GM21526 (cell line): ENCODE measurements around the gene SUGCT.
A peak's percentile ranks its signal among the peaks of the same experiment; 100 is the strongest.

ENCODE experiments used
- ATAC-seq: cut with Tn5 transposase; IDR thresholded peaks from one replicate; pipeline ENCODE4 v1.9.1; 2021; ENCODE audit warnings: moderate library complexity; ENCODE audit not compliant: unreplicated experiment, low FRiP score

SUGCT gene

GRCh38 chr7:40546616-40547501, 412.1 kb downstream of the SUGCT start:
- no peak for ATAC-seq

GRCh38 chr7:40549372-40550039, 414.7 kb downstream of the SUGCT start:
- ATAC-seq, result no peak

GRCh38 chr7:40551685-40552576, 417.1 kb downstream of the SUGCT start:
- ATAC-seq, result peak; percentile 61

GRCh38 chr7:40560672-40561071, 425.9 kb downstream of the SUGCT start:
- no peak for ATAC-seq

- ATAC-seq, result no peak
These were observed 432.1 kb downstream of the SUGCT start for GRCh38 chr7:40566879-40567278.

- no peak for ATAC-seq
These were observed 434.5 kb downstream of the SUGCT start for GRCh38 chr7:40569326-40569725.

- no peak for ATAC-seq
These were observed 435.4 kb downstream of the SUGCT start for GRCh38 chr7:40570223-40570622.

GRCh38 chr7:40571796-40572195, 437.0 kb downstream of the SUGCT start:
- ATAC-seq, result no peak

GRCh38 chr7:40572810-40573465, 438.1 kb downstream of the SUGCT start:
- no peak for ATAC-seq

GRCh38 chr7:40579401-40579800, 444.6 kb downstream of the SUGCT start:
- no peak for ATAC-seq

- ATAC-seq, result no peak
These were observed 446.0 kb downstream of the SUGCT start for GRCh38 chr7:40580776-40581175.

GRCh38 chr7:40582539-40582938, 447.7 kb downstream of the SUGCT start:
- ATAC-seq, result no peak

- ATAC-seq, result no peak
These were observed 449.1 kb downstream of the SUGCT start for GRCh38 chr7:40583667-40584444.

GRCh38 chr7:40584667-40585433, 450.0 kb downstream of the SUGCT start:
- ATAC-seq, result no peak

- no peak for ATAC-seq
These were observed 451.4 kb downstream of the SUGCT start for GRCh38 chr7:40586197-40586596.

- no peak for ATAC-seq
These were observed 452.6 kb downstream of the SUGCT start for GRCh38 chr7:40587419-40587818.

GRCh38 chr7:40595129-40595528, 460.3 kb downstream of the SUGCT start:
- no peak for ATAC-seq

GRCh38 chr7:40595832-40596231, 461.0 kb downstream of the SUGCT start:
- no peak for ATAC-seq

GRCh38 chr7:40597517-40597916, 462.7 kb downstream of the SUGCT start:
- no peak for ATAC-seq
